Thyroid gland (tissue), 4 donors: ENCODE measurements around the gene SLX4. TPM values are rescaled to one million over a fixed set of nuclear protein-coding genes. Genes with fewer than 3 reads are reported as not detected.

Experiments used
- DNase-seq, 2 donors: peaks; one replicate each; pipeline ENCODE4 v3.0.0-alpha.2; 2019
- H3K27ac ChIP-seq, 3 donors: fragments of 200-600 bp; sonication (generic); 1 replicate in 2 of 3; 2 replicates in 1 of 3; pipeline ENCODE4 v1.5.1; 2016 to 2019; ENCODE audit warnings: mild to moderate bottlenecking in 1 of 3, moderate library complexity in 1 of 3
- H3K27me3 ChIP-seq: fragments of 200-600 bp; sonication (generic); one replicate; pipeline ENCODE4 v1.5.1; 2019
- H3K36me3 ChIP-seq, 2 donors: fragments of 200-600 bp; sonication (generic); one replicate each; pipeline ENCODE4 v1.5.1; 2016 to 2019
- H3K4me1 ChIP-seq, 2 donors: fragments of 200-600 bp; sonication (generic); one replicate each; pipeline ENCODE4 v1.5.1; 2017 to 2019
- H3K4me3 ChIP-seq, 3 donors: fragments of 200-600 bp; sonication (generic); replicated peaks in 1 of 3; 1 replicate in 2 of 3; 2 replicates in 1 of 3; pipeline ENCODE4 v1.5.1; 2016; ENCODE audit warnings: mild to moderate bottlenecking in 1 of 3
- H3K9me3 ChIP-seq: fragments of 200-600 bp; sonication (generic); one replicate; pipeline ENCODE4 v1.5.1; 2017
- CTCF ChIP-seq, 6 experiments: fragments of 200-600 bp in 3 of 6; fragments of 450-650 bp in 3 of 6; sonication (generic) in 3 of 6; IDR thresholded peaks; one replicate each; pipeline ENCODE4 v1.5.1; 2016 to 2019; ENCODE audit warnings: antibody characterized with exemption in 6 of 6, mild to moderate bottlenecking in 2 of 6, inconsistent platforms in 1 of 6, moderate library complexity in 1 of 6
- POLR2A ChIP-seq, 2 donors: fragments of 450-650 bp; IDR thresholded peaks; one replicate each; pipeline ENCODE4 v1.6.1; 2017; ENCODE audit warnings: antibody characterized with exemption in 2 of 2, mild to moderate bottlenecking in 2 of 2, moderate library complexity in 1 of 2
- WGBS, 2 donors: methylation state at CpG; one replicate each; pipeline ENCODE4 v1.1.5; 2017; 5-methylcytosine and 5-hydroxymethylcytosine counted together
- intact Hi-C: fragments of 100-400 bp; cut with DNase I; formaldehyde crosslinking; loops from one replicate; pipeline ENCODE4 v1.15.1; 2023
- total RNA-seq, 4 donors: library from RNA; depleted of rRNA; stranded (reverse); fragments of >200 nt; gene quantifications; one replicate each; pipeline ENCODE4 v1.2.3, GENCODE V29; 2016

The SLX4 gene
- total RNA-seq, 4 donors from 2014 or later, result 2.7 to 4.9 (median 4.5) TPM

GRCh38 chr16:3583303-3584038 is 27.9 kb downstream of the SLX4 start:
- no peak overlapping the region for H3K27ac ChIP-seq
- H3K4me3 ChIP-seq, result no peak overlapping the region
- H3K27me3 ChIP-seq, result no peaks in the 10 kb centered on the region
- TF ChIP-seq CTCF (IDR thresholded peaks at IDR 0.05) (no peak), POLR2A (IDR thresholded peaks at IDR 0.05) (no peak)
- H3K4me1 ChIP-seq, result no peaks in the 10 kb centered on the region
- DNase-seq, result no peak
- no peaks in the 10 kb centered on the region for H3K36me3 ChIP-seq
- intact Hi-C loops, result no loop called here
- WGBS, 2 donors, result 96 to 98% methylated on average over 16 of the region's 16 CpGs
- no peaks in the 10 kb centered on the region for H3K9me3 ChIP-seq

GRCh38 chr16:3582276-3583165 is 28.9 kb downstream of the SLX4 start:
- H3K4me3 ChIP-seq, result no peak overlapping the region
- WGBS, 2 donors, result 93 to 94% methylated on average over 26 to 35 of the region's 36 CpGs
- no peak for DNase-seq
- TF ChIP-seq POLR2A (IDR thresholded peaks at IDR 0.05), result no peak
- TF ChIP-seq CTCF (IDR thresholded peaks at IDR 0.05), result no peak
- no peaks in the 10 kb centered on the region for H3K27me3 ChIP-seq
- intact Hi-C loops, result no loop called here
- no peaks in the 10 kb centered on the region for H3K9me3 ChIP-seq
- no peak overlapping the region for H3K27ac ChIP-seq
- no peaks in the 10 kb centered on the region for H3K4me1 ChIP-seq
- no peaks in the 10 kb centered on the region for H3K36me3 ChIP-seq

GRCh38 chr16:3581392-3581791 is 30.0 kb downstream of the SLX4 start:
- H3K36me3 ChIP-seq, result no peaks in the 10 kb centered on the region
- H3K27me3 ChIP-seq, result no peaks in the 10 kb centered on the region
- 95 to 97% methylated on average over 8 to 10 of the region's 10 CpGs for WGBS, 2 donors
- intact Hi-C loops, result no loop called here
- H3K4me1 ChIP-seq, result no peaks in the 10 kb centered on the region
- no peak overlapping the region for H3K27ac ChIP-seq
- no peak for TF ChIP-seq POLR2A (IDR thresholded peaks at IDR 0.05)
- TF ChIP-seq CTCF (IDR thresholded peaks at IDR 0.05), result no peak
- no peaks in the 10 kb centered on the region for H3K9me3 ChIP-seq
- DNase-seq, result no peak
- no peak overlapping the region for H3K4me3 ChIP-seq

- DNase-seq, result no peak
- TF ChIP-seq CTCF (IDR thresholded peaks at IDR 0.05), result no peak
- no peak for TF ChIP-seq POLR2A (IDR thresholded peaks at IDR 0.05)
Observed at GRCh38 chr16:3580686-3581085, 30.7 kb downstream of the SLX4 start.

GRCh38 chr16:3580251-3580651 is 31.2 kb downstream of the SLX4 start:
- Histone ChIP-seq H3K27me3 (no peaks in the 10 kb centered on the region), H3K27ac (no peak overlapping the region), H3K4me1 (no peaks in the 10 kb centered on the region), H3K4me3 (no peak overlapping the region), H3K9me3 (no peaks in the 10 kb centered on the region), H3K36me3 (no peaks in the 10 kb centered on the region)
- DNase-seq, result no peak
- intact Hi-C loops, result no loop called here
- 80 to 94% methylated on average over 9 to 10 of the region's 11 CpGs for WGBS, 2 donors
- TF ChIP-seq CTCF (IDR thresholded peaks at IDR 0.05), result no peak
- no peak for TF ChIP-seq POLR2A (IDR thresholded peaks at IDR 0.05)

More at GRCh38 chr16:3580686-3581085, 30.7 kb downstream of the SLX4 start:
- H3K27ac ChIP-seq, result no peak overlapping the region
- WGBS, 2 donors, result 47 to 67% methylated on average over 3 to 8 of the region's 8 CpGs
- intact Hi-C loops, result no loop called here
- H3K4me3 ChIP-seq, result no peak overlapping the region
- no peaks in the 10 kb centered on the region for H3K9me3 ChIP-seq
- H3K36me3 ChIP-seq, result no peaks in the 10 kb centered on the region
- no peaks in the 10 kb centered on the region for H3K27me3 ChIP-seq
- H3K4me1 ChIP-seq, result no peaks in the 10 kb centered on the region
